ENCODE results near the gene STMN1. TPM values are rescaled to one million over a fixed set of nuclear protein-coding genes. Genes with fewer than 3 reads are reported as not detected.

The STMN1 gene
- total and polyA plus RNA-seq, 3 experiments from 2014 or later = 88.7 to 325 (median 306) TPM

GRCh38 chr1:25862785-25863485, 43.3 kb downstream of the STMN1 start:
- ChIA-PET CTCF (interaction anchor here (1.1 kb wide), 1 partner anchor 13 kb away, joined by 3 read pairs; the partner anchor contains the start of gene PAQR7), POLR2A (no interaction called here)
- no peak for DNase-seq
- no peaks in the 10 kb centered on the region for H3K27me3 ChIP-seq (ENCODE audit: insufficient read depth, low read length, poor library complexity, severe bottlenecking)
- H3K27ac ChIP-seq (ENCODE audit: low read depth, low read length) = no peak overlapping the region
- no peaks in the 10 kb centered on the region for H3K9me3 Mint-ChIP-seq
- peaks cover 9% of the 10 kb centered on the region for H3K4me1 ChIP-seq (ENCODE audit: insufficient read depth, low read length)
- H3K27me3 Mint-ChIP-seq = no peaks in the 10 kb centered on the region
- H3K9me3 ChIP-seq (ENCODE audit: low read length) = no peaks in the 10 kb centered on the region
- peaks cover 0 to 5% (median 0%) of the 10 kb centered on the region in 3 donors for H3K36me3 Mint-ChIP-seq
- no peak overlapping the region for H3K4me3 ChIP-seq (ENCODE audit: low read length)
- H3K36me3 ChIP-seq (ENCODE audit: insufficient read depth, low read length) = no peaks in the 10 kb centered on the region
- no peak overlapping the region for H3K4me3 Mint-ChIP-seq
- peaks cover 18 to 28% (median 26%) of the 10 kb centered on the region in 3 donors for H3K4me1 Mint-ChIP-seq
- H3K27ac Mint-ChIP-seq = peak overlapping the region in 2 of 8 donors; percentile 29 to 60

- Mint-ChIP-seq H3K27me3 (no peaks in the 10 kb centered on the region), H3K4me3 (peak overlapping the region in 3 of 7 donors; percentile 34 to 61 (median 48)), H3K36me3 (peaks cover 0 to 5% (median 0%) of the 10 kb centered on the region in 3 donors), H3K9me3 (no peaks in the 10 kb centered on the region), H3K4me1 (peaks cover 18 to 28% (median 26%) of the 10 kb centered on the region in 3 donors), H3K27ac (peak overlapping the region in 1 of 8 donors; percentile 81)
- no peaks in the 10 kb centered on the region for H3K9me3 ChIP-seq (ENCODE audit: low read length)
- DNase-seq = no peak
- peak overlapping the region; percentile 67 for H3K27ac ChIP-seq (ENCODE audit: low read depth, low read length)
- no peak overlapping the region for H3K4me3 ChIP-seq (ENCODE audit: low read length)
- H3K27me3 ChIP-seq (ENCODE audit: insufficient read depth, low read length, poor library complexity, severe bottlenecking) = no peaks in the 10 kb centered on the region
- peaks cover 9% of the 10 kb centered on the region for H3K4me1 ChIP-seq (ENCODE audit: insufficient read depth, low read length)
- ChIA-PET POLR2A (no interaction called here), CTCF (no interaction called here)
- no peaks in the 10 kb centered on the region for H3K36me3 ChIP-seq (ENCODE audit: insufficient read depth, low read length)
Observed at GRCh38 chr1:25861316-25862286, 44.6 kb downstream of the STMN1 start.

- H3K9me3 Mint-ChIP-seq = no peaks in the 10 kb centered on the region
- Histone ChIP-seq H3K27me3 (ENCODE audit: insufficient read depth, low read length, poor library complexity, severe bottlenecking) (no peaks in the 10 kb centered on the region), H3K4me3 (ENCODE audit: low read length) (peak within 1 kb of the TSS; percentile 54), H3K4me1 (ENCODE audit: insufficient read depth, low read length) (peaks cover 9% of the 10 kb centered on the region), H3K36me3 (ENCODE audit: insufficient read depth, low read length) (no peaks in the 10 kb centered on the region), H3K27ac (ENCODE audit: low read depth, low read length) (peak within 1 kb of the TSS; percentile 79), H3K9me3 (ENCODE audit: low read length) (no peaks in the 10 kb centered on the region)
- ChIA-PET POLR2A (interaction anchor here (0.6 kb wide), 1 partner anchor 950 kb away, joined by 4 read pairs; no protein-coding TSS in a partner anchor), CTCF (no interaction called here)
- H3K36me3 Mint-ChIP-seq = peaks cover 0 to 5% (median 0%) of the 10 kb centered on the region in 3 donors
- H3K4me1 Mint-ChIP-seq = peaks cover 18 to 28% (median 26%) of the 10 kb centered on the region in 3 donors
- DNase-seq = peak; percentile 83 to 91 (median 86)
- H3K27ac Mint-ChIP-seq = peak within 1 kb of the TSS; percentile 66 to 96 (median 89)
- H3K27me3 Mint-ChIP-seq = no peaks in the 10 kb centered on the region
- peak within 1 kb of the TSS; percentile 90 to 96 (median 92) for H3K4me3 Mint-ChIP-seq
Observed at GRCh38 chr1:25858906-25859789, 47.1 kb downstream of the STMN1 start, which contains the start of gene AUNIP. Gene AUNIP, minus strand, starts transcription at chr1:25859457. Its CDS starts 100 bp downstream, at chr1:25859357.

GRCh38 chr1:25858494-25858893, 47.7 kb downstream of the STMN1 start:
- ChIA-PET CTCF (no interaction called here), POLR2A (interaction anchor here (0.6 kb wide), 1 partner anchor 950 kb away, joined by 4 read pairs; no protein-coding TSS in a partner anchor)
- peaks cover 18 to 28% (median 26%) of the 10 kb centered on the region in 3 donors for H3K4me1 Mint-ChIP-seq
- H3K4me1 ChIP-seq (ENCODE audit: insufficient read depth, low read length) = peaks cover 9% of the 10 kb centered on the region
- no peak for DNase-seq
- H3K27ac ChIP-seq (ENCODE audit: low read depth, low read length) = peak overlapping the region; percentile 79
- H3K9me3 Mint-ChIP-seq = no peaks in the 10 kb centered on the region
- H3K27me3 ChIP-seq (ENCODE audit: insufficient read depth, low read length, poor library complexity, severe bottlenecking) = no peaks in the 10 kb centered on the region
- H3K9me3 ChIP-seq (ENCODE audit: low read length) = no peaks in the 10 kb centered on the region
- no peaks in the 10 kb centered on the region for H3K36me3 ChIP-seq (ENCODE audit: insufficient read depth, low read length)
- peak overlapping the region; percentile 54 for H3K4me3 ChIP-seq (ENCODE audit: low read length)
- H3K4me3 Mint-ChIP-seq = peak overlapping the region in 6 of 7 donors; percentile 79 to 92 (median 87)
- no peaks in the 10 kb centered on the region for H3K27me3 Mint-ChIP-seq
- H3K27ac Mint-ChIP-seq = peak overlapping the region in 3 of 8 donors; percentile 43 to 79 (median 70)
- peaks cover 0 to 5% (median 0%) of the 10 kb centered on the region in 3 donors for H3K36me3 Mint-ChIP-seq

- peaks cover 0 to 5% (median 0%) of the 10 kb centered on the region in 3 donors for H3K36me3 Mint-ChIP-seq
- ChIA-PET CTCF (interaction anchor here (0.6 kb wide), 1 partner anchor 286 kb away, joined by 4 read pairs; no protein-coding TSS in a partner anchor), POLR2A (no interaction called here)
- H3K9me3 ChIP-seq (ENCODE audit: low read length) = no peaks in the 10 kb centered on the region
- no peaks in the 10 kb centered on the region for H3K27me3 ChIP-seq (ENCODE audit: insufficient read depth, low read length, poor library complexity, severe bottlenecking)
- no peak overlapping the region for H3K27ac ChIP-seq (ENCODE audit: low read depth, low read length)
- H3K4me3 Mint-ChIP-seq = peak overlapping the region in 1 of 7 donors; percentile 69
- no peak for DNase-seq
- no peak overlapping the region for H3K4me3 ChIP-seq (ENCODE audit: low read length)
- no peaks in the 10 kb centered on the region for H3K9me3 Mint-ChIP-seq
- no peak overlapping the region for H3K27ac Mint-ChIP-seq
- H3K4me1 ChIP-seq (ENCODE audit: insufficient read depth, low read length) = peaks cover 9% of the 10 kb centered on the region
- H3K36me3 ChIP-seq (ENCODE audit: insufficient read depth, low read length) = no peaks in the 10 kb centered on the region
- H3K27me3 Mint-ChIP-seq = no peaks in the 10 kb centered on the region
- peaks cover 18 to 28% (median 26%) of the 10 kb centered on the region in 3 donors for H3K4me1 Mint-ChIP-seq
Observed at GRCh38 chr1:25856856-25857255, 49.4 kb downstream of the STMN1 start.

- no peaks in the 10 kb centered on the region for H3K9me3 Mint-ChIP-seq
- Histone ChIP-seq H3K4me3 (ENCODE audit: low read length) (no peak overlapping the region), H3K9me3 (ENCODE audit: low read length) (no peaks in the 10 kb centered on the region), H3K27ac (ENCODE audit: low read depth, low read length) (no peak overlapping the region), H3K27me3 (ENCODE audit: insufficient read depth, low read length, poor library complexity, severe bottlenecking) (no peaks in the 10 kb centered on the region), H3K36me3 (ENCODE audit: insufficient read depth, low read length) (no peaks in the 10 kb centered on the region), H3K4me1 (ENCODE audit: insufficient read depth, low read length) (peaks cover 9% of the 10 kb centered on the region)
- CTCF ChIA-PET = no interaction called here
- no peak for DNase-seq
- H3K27me3 Mint-ChIP-seq = no peaks in the 10 kb centered on the region
- H3K4me3 Mint-ChIP-seq = no peak overlapping the region
- H3K36me3 Mint-ChIP-seq = peaks cover 0 to 2% (median 0%) of the 10 kb centered on the region in 3 donors
- H3K27ac Mint-ChIP-seq = no peak overlapping the region
- POLR2A ChIA-PET = interaction anchor here (0.7 kb wide), 1 partner anchor 380 kb away, joined by 15 read pairs; no protein-coding TSS in a partner anchor
- peaks cover 8 to 14% (median 12%) of the 10 kb centered on the region in 3 donors for H3K4me1 Mint-ChIP-seq
Observed at GRCh38 chr1:25854554-25854953, 51.7 kb downstream of the STMN1 start.
